GM18526 (cell line): ENCODE data around the gene KCNG4.

Experiments
- POLR2A ChIP-seq: IDR thresholded peaks from 3 replicates; pipeline ENCODE4 v1.6.1; 2011; ENCODE audit not compliant: insufficient read length; ENCODE audit errors: extremely low read depth

The KCNG4 gene

GRCh38 chr16:84176192-84177053 lies 63.4 kb downstream of the KCNG4 start:
- TF ChIP-seq POLR2A = no peak

DNA sequence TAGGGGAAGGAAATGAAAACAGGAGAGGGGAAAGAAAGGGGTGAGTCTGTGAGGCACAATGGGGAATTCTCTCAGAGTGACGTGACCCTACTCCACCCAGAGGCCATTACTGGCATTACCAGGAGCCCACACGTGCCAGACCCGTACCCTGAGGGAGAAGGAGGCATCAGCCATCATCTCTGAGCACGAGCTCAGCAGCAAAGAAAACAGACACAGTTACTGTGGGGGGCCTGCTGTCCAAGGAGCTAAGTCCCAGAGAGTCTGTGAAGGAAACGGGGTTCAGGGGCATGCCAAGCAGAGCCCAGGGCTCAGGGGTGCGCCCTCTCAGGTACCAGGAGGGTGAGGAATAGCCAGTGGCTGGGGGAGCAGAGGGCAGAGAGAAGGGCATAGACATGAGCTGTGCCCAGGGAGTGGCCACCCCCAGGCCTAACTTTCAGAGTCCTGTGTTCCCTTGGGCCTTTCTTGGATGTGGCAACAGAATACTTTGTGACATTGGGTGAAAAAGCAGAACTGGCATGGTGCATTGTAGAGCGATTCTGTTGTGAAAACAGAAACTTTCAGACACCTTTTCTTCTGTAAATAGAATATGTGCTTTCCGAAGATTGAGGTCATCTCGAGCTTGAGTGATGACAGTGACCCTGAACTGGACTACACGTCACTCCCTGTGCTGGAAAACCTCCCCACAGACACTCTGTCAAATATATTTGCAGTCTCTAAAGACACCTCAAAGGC lies 64.3 kb downstream of the KCNG4 start:
- no peak for TF ChIP-seq POLR2A

- no peak for TF ChIP-seq POLR2A
These were observed 65.4 kb downstream of the KCNG4 start for GRCh38 chr16:84174396-84174795.

GRCh38 chr16:84169765-84170310 lies 70.0 kb downstream of the KCNG4 start:
- no peak for TF ChIP-seq POLR2A
